Measurements from ENCODE around the gene COL6A2.

GRCh38 chr21:46150491-46151121 lies 52.7 kb downstream of the COL6A2 start:
- TF ChIP-seq EZH2phosphoT487 (IDR thresholded peaks at IDR 0.05; ENCODE audit: insufficient read depth, low read depth) (no peak), EZH2 (IDR thresholded peaks at IDR 0.05; ENCODE audit: insufficient read depth, poor library complexity, severe bottlenecking) (no peak)

Data from GM23248 (cell line).